ENCODE results near the gene PDE11A.
A peak's percentile ranks its signal among the peaks of the same experiment; 100 is the strongest.

DNA sequence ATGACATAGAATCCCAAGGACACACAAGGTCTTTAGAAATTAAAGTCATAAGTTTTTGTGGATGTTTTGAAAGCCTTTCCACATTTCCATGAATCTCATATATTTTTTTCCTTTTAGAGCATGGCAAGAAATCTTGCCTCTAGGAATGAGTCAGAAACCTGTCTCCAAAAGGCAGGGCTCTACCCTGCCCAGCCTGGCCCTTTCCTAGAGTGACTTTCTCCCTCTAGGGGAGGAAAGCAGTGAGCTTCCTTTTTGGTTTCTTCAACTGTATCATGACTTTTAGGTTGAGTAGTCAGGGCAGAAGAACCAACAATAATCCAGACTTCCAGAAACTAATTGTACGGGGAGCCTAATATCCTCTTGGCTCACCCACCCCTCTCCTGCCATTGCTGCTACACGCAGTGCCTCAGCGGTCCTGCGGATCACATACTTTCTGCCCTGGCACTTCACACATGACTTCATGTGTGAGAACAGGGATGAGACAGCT lies 379.8 kb downstream of the PDE11A start:
- TF ChIP-seq, protein P1, sequence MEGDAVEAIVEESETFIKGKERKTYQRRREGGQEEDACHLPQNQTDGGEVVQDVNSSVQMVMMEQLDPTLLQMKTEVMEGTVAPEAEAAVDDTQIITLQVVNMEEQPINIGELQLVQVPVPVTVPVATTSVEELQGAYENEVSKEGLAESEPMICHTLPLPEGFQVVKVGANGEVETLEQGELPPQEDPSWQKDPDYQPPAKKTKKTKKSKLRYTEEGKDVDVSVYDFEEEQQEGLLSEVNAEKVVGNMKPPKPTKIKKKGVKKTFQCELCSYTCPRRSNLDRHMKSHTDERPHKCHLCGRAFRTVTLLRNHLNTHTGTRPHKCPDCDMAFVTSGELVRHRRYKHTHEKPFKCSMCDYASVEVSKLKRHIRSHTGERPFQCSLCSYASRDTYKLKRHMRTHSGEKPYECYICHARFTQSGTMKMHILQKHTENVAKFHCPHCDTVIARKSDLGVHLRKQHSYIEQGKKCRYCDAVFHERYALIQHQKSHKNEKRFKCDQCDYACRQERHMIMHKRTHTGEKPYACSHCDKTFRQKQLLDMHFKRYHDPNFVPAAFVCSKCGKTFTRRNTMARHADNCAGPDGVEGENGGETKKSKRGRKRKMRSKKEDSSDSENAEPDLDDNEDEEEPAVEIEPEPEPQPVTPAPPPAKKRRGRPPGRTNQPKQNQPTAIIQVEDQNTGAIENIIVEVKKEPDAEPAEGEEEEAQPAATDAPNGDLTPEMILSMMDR (IDR thresholded peaks at IDR 0.05): peak; percentile 34
- no peak for TF ChIP-seq RFX5 (IDR thresholded peaks at IDR 0.05)
- TF ChIP-seq, protein P2, sequence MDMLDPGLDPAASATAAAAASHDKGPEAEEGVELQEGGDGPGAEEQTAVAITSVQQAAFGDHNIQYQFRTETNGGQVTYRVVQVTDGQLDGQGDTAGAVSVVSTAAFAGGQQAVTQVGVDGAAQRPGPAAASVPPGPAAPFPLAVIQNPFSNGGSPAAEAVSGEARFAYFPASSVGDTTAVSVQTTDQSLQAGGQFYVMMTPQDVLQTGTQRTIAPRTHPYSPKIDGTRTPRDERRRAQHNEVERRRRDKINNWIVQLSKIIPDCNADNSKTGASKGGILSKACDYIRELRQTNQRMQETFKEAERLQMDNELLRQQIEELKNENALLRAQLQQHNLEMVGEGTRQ (IDR thresholded peaks at IDR 0.05): no peak
- TF ChIP-seq, protein P3, sequence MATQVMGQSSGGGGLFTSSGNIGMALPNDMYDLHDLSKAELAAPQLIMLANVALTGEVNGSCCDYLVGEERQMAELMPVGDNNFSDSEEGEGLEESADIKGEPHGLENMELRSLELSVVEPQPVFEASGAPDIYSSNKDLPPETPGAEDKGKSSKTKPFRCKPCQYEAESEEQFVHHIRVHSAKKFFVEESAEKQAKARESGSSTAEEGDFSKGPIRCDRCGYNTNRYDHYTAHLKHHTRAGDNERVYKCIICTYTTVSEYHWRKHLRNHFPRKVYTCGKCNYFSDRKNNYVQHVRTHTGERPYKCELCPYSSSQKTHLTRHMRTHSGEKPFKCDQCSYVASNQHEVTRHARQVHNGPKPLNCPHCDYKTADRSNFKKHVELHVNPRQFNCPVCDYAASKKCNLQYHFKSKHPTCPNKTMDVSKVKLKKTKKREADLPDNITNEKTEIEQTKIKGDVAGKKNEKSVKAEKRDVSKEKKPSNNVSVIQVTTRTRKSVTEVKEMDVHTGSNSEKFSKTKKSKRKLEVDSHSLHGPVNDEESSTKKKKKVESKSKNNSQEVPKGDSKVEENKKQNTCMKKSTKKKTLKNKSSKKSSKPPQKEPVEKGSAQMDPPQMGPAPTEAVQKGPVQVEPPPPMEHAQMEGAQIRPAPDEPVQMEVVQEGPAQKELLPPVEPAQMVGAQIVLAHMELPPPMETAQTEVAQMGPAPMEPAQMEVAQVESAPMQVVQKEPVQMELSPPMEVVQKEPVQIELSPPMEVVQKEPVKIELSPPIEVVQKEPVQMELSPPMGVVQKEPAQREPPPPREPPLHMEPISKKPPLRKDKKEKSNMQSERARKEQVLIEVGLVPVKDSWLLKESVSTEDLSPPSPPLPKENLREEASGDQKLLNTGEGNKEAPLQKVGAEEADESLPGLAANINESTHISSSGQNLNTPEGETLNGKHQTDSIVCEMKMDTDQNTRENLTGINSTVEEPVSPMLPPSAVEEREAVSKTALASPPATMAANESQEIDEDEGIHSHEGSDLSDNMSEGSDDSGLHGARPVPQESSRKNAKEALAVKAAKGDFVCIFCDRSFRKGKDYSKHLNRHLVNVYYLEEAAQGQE (IDR thresholded peaks at IDR 0.05): no peak

All from A549 (cell line).